GM10266 (cell line): Measurements from ENCODE around the gene PSMB3.

Experiments
- DNase-seq: peaks from one replicate; pipeline ENCODE4 v3.0.0; 2012; ENCODE audit errors: extremely low spot score
- CTCF ChIP-seq: IDR thresholded peaks from 2 replicates; pipeline ENCODE4 v1.5.1; 2012; ENCODE audit warnings: mild to moderate bottlenecking, low read depth; ENCODE audit not compliant: control insufficient read depth, insufficient read depth; ENCODE audit errors: missing control alignments

PSMB3 gene

GRCh38 chr17:38705803-38706504 is 46.6 kb upstream of the PSMB3 start:
- TF ChIP-seq CTCF: no peak
- DNase-seq: no peak

GRCh38 chr17:38706505-38707216 is 45.9 kb upstream of the PSMB3 start:
- DNase-seq: peak; percentile 20
- no peak for TF ChIP-seq CTCF

- no peak for DNase-seq
- TF ChIP-seq CTCF: no peak
Observed at GRCh38 chr17:38707678-38708351, 44.7 kb upstream of the PSMB3 start.

GRCh38 chr17:38709104-38709820 is 43.3 kb upstream of the PSMB3 start:
- DNase-seq: no peak
- no peak for TF ChIP-seq CTCF

- DNase-seq: no peak
- TF ChIP-seq CTCF: no peak
Observed at GRCh38 chr17:38709864-38710603, 42.5 kb upstream of the PSMB3 start.

GRCh38 chr17:38710604-38710962 is 42.0 kb upstream of the PSMB3 start:
- TF ChIP-seq CTCF: no peak
- DNase-seq: no peak
